Stimulated activated naive CD4-positive, alpha-beta T cell treated with Interleukin-2 at 50 U/mL for 16 hours (primary cell): ENCODE data around the gene CRYGB.
"Not testable (repeated sequence)": the region's sequence is repeated elsewhere in the genome, so short reads cannot be mapped to it uniquely, and the experiment has no call there.

Experiments
- DNase-seq: peaks from one replicate; lab custom pipeline; 2025; lab: John Stamatoyannopoulos, UW

Gene CRYGB

GRCh38 chr2:208112969-208113368, 33.0 kb downstream of the CRYGB start:
- no peak for DNase-seq

GRCh38 chr2:208112273-208112745, 33.6 kb downstream of the CRYGB start:
- DNase-seq = not testable (repeated sequence)

GRCh38 chr2:208103616-208104015, 42.3 kb downstream of the CRYGB start:
- no peak for DNase-seq

- no peak for DNase-seq
These were observed 44.0 kb downstream of the CRYGB start for GRCh38 chr2:208101716-208102631.

GRCh38 chr2:208099682-208100470, 46.1 kb downstream of the CRYGB start:
- DNase-seq = no peak

- DNase-seq = not testable (repeated sequence)
These were observed 47.3 kb downstream of the CRYGB start for GRCh38 chr2:208098701-208099100.

- DNase-seq = no peak
These were observed 47.7 kb downstream of the CRYGB start for GRCh38 chr2:208098267-208098666.

GRCh38 chr2:208097801-208098200, 48.2 kb downstream of the CRYGB start:
- no peak for DNase-seq

- no peak for DNase-seq
These were observed 48.6 kb downstream of the CRYGB start for GRCh38 chr2:208097313-208097712.

GRCh38 chr2:208096080-208096479, 49.9 kb downstream of the CRYGB start:
- no peak for DNase-seq

- no peak for DNase-seq
These were observed 52.8 kb downstream of the CRYGB start for GRCh38 chr2:208093128-208093527.
